ENCODE data around the gene XIRP1. TPM values are rescaled to one million over a fixed set of nuclear protein-coding genes. Genes with fewer than 3 reads are reported as not detected.

XIRP1 gene
- total and polyA plus RNA-seq, 5 donors from 2014 or later = not detected

GRCh38 chr3:39219702-39220101, 27.3 kb upstream of the XIRP1 start:
- H3K27me3 ChIP-seq (ENCODE audit: control insufficient read depth, insufficient read depth, low read length) = peaks cover 2% of the 10 kb centered on the region
- no peaks in the 10 kb centered on the region for H3K9me3 ChIP-seq (ENCODE audit: control insufficient read depth in 2 of 2, low read length in 2 of 2)
- Mint-ChIP-seq H3K36me3 (no peaks in the 10 kb centered on the region), H3K4me1 (peaks cover 0 to 5% (median 3%) of the 10 kb centered on the region in 4 donors), H3K27me3 (no peaks in the 10 kb centered on the region), H3K9me3 (peaks cover 0 to 3% (median 0%) of the 10 kb centered on the region in 7 donors), H3K4me3 (no peak overlapping the region), H3K27ac (peak overlapping the region in 1 of 3 donors; percentile 64)
- H3K36me3 ChIP-seq (ENCODE audit: control insufficient read depth, insufficient read depth, low read length) = no peaks in the 10 kb centered on the region
- ATAC-seq (ENCODE audit: low read depth in 2 of 2) (no peak), DNase-seq (no peak)
- H3K27ac ChIP-seq (ENCODE audit: insufficient read depth, low read length, poor library complexity, severe bottlenecking) = no peak overlapping the region
- H3K4me1 ChIP-seq (ENCODE audit: control insufficient read depth, insufficient read depth, low read length, poor library complexity, severe bottlenecking) = no peaks in the 10 kb centered on the region
- no peak overlapping the region for H3K4me3 ChIP-seq (ENCODE audit: low read depth, low read length)

- Mint-ChIP-seq H3K36me3 (no peaks in the 10 kb centered on the region), H3K27ac (no peak overlapping the region), H3K4me3 (peak overlapping the region in 2 of 4 donors; percentile 11 to 85), H3K4me1 (peaks cover 0 to 5% (median 3%) of the 10 kb centered on the region in 4 donors), H3K27me3 (no peaks in the 10 kb centered on the region), H3K9me3 (peaks cover 0 to 3% (median 0%) of the 10 kb centered on the region in 7 donors)
- no peaks in the 10 kb centered on the region for H3K4me1 ChIP-seq (ENCODE audit: control insufficient read depth, insufficient read depth, low read length, poor library complexity, severe bottlenecking)
- ATAC-seq (ENCODE audit: low read depth in 2 of 2) = peak in 1 of 2 donors; percentile 31
- H3K9me3 ChIP-seq (ENCODE audit: control insufficient read depth in 2 of 2, low read length in 2 of 2) = no peaks in the 10 kb centered on the region
- no peak overlapping the region for H3K4me3 ChIP-seq (ENCODE audit: low read depth, low read length)
- no peak for DNase-seq
- no peaks in the 10 kb centered on the region for H3K36me3 ChIP-seq (ENCODE audit: control insufficient read depth, insufficient read depth, low read length)
- H3K27ac ChIP-seq (ENCODE audit: insufficient read depth, low read length, poor library complexity, severe bottlenecking) = no peak overlapping the region
- H3K27me3 ChIP-seq (ENCODE audit: control insufficient read depth, insufficient read depth, low read length) = peaks cover 2% of the 10 kb centered on the region
Observed at GRCh38 chr3:39216176-39216790, 23.9 kb upstream of the XIRP1 start.

- ATAC-seq (ENCODE audit: low read depth in 2 of 2) (no peak), DNase-seq (no peak)
- H3K27me3 Mint-ChIP-seq = no peaks in the 10 kb centered on the region
- Histone ChIP-seq H3K27ac (ENCODE audit: insufficient read depth, low read length, poor library complexity, severe bottlenecking) (no peak overlapping the region), H3K36me3 (ENCODE audit: control insufficient read depth, insufficient read depth, low read length) (no peaks in the 10 kb centered on the region), H3K9me3 (ENCODE audit: control insufficient read depth in 2 of 2, low read length in 2 of 2) (no peaks in the 10 kb centered on the region), H3K4me1 (ENCODE audit: control insufficient read depth, insufficient read depth, low read length, poor library complexity, severe bottlenecking) (peaks cover 7% of the 10 kb centered on the region), H3K27me3 (ENCODE audit: control insufficient read depth, insufficient read depth, low read length) (no peaks in the 10 kb centered on the region), H3K4me3 (ENCODE audit: low read depth, low read length) (no peak overlapping the region)
- no peak overlapping the region for H3K27ac Mint-ChIP-seq
- no peak overlapping the region for H3K4me3 Mint-ChIP-seq
- H3K9me3 Mint-ChIP-seq = peaks cover 0 to 3% (median 0%) of the 10 kb centered on the region in 7 donors
- no peaks in the 10 kb centered on the region for H3K36me3 Mint-ChIP-seq
- peaks cover 3 to 16% (median 8%) of the 10 kb centered on the region in 4 donors for H3K4me1 Mint-ChIP-seq
Observed at GRCh38 chr3:39213613-39214012, 21.2 kb upstream of the XIRP1 start.

- Mint-ChIP-seq H3K4me3 (no peak overlapping the region), H3K4me1 (peaks cover 4 to 22% (median 12%) of the 10 kb centered on the region in 4 donors), H3K36me3 (no peaks in the 10 kb centered on the region), H3K27ac (no peak overlapping the region), H3K27me3 (no peaks in the 10 kb centered on the region), H3K9me3 (peaks cover 0 to 3% (median 0%) of the 10 kb centered on the region in 7 donors)
- no peaks in the 10 kb centered on the region for H3K36me3 ChIP-seq (ENCODE audit: control insufficient read depth, insufficient read depth, low read length)
- DNase-seq = no peak
- H3K9me3 ChIP-seq (ENCODE audit: control insufficient read depth in 2 of 2, low read length in 2 of 2) = no peaks in the 10 kb centered on the region
- no peak for ATAC-seq (ENCODE audit: low read depth in 2 of 2)
- H3K4me1 ChIP-seq (ENCODE audit: control insufficient read depth, insufficient read depth, low read length, poor library complexity, severe bottlenecking) = peaks cover 10% of the 10 kb centered on the region
- no peak overlapping the region for H3K27ac ChIP-seq (ENCODE audit: insufficient read depth, low read length, poor library complexity, severe bottlenecking)
- no peaks in the 10 kb centered on the region for H3K27me3 ChIP-seq (ENCODE audit: control insufficient read depth, insufficient read depth, low read length)
- no peak overlapping the region for H3K4me3 ChIP-seq (ENCODE audit: low read depth, low read length)
Observed at GRCh38 chr3:39212665-39213064, 20.3 kb upstream of the XIRP1 start.

GRCh38 chr3:39211332-39212130, 19.1 kb upstream of the XIRP1 start:
- Histone ChIP-seq H3K9me3 (ENCODE audit: control insufficient read depth in 2 of 2, low read length in 2 of 2) (no peaks in the 10 kb centered on the region), H3K4me3 (ENCODE audit: low read depth, low read length) (no peak overlapping the region), H3K27me3 (ENCODE audit: control insufficient read depth, insufficient read depth, low read length) (no peaks in the 10 kb centered on the region), H3K36me3 (ENCODE audit: control insufficient read depth, insufficient read depth, low read length) (no peaks in the 10 kb centered on the region), H3K27ac (ENCODE audit: insufficient read depth, low read length, poor library complexity, severe bottlenecking) (no peak overlapping the region), H3K4me1 (ENCODE audit: control insufficient read depth, insufficient read depth, low read length, poor library complexity, severe bottlenecking) (peaks cover 10% of the 10 kb centered on the region)
- H3K27ac Mint-ChIP-seq = no peak overlapping the region
- no peak for ATAC-seq (ENCODE audit: low read depth in 2 of 2)
- no peak for DNase-seq
- H3K36me3 Mint-ChIP-seq = no peaks in the 10 kb centered on the region
- no peak overlapping the region for H3K4me3 Mint-ChIP-seq
- peaks cover 0 to 1% (median 0%) of the 10 kb centered on the region in 7 donors for H3K9me3 Mint-ChIP-seq
- no peaks in the 10 kb centered on the region for H3K27me3 Mint-ChIP-seq
- H3K4me1 Mint-ChIP-seq = peaks cover 4 to 22% (median 12%) of the 10 kb centered on the region in 4 donors

- Mint-ChIP-seq H3K27ac (peak overlapping the region; percentile 16 to 82 (median 29)), H3K9me3 (no peaks in the 10 kb centered on the region), H3K4me1 (peaks cover 4 to 17% (median 12%) of the 10 kb centered on the region in 4 donors), H3K4me3 (no peak overlapping the region), H3K36me3 (no peaks in the 10 kb centered on the region), H3K27me3 (no peaks in the 10 kb centered on the region)
- Histone ChIP-seq H3K27ac (ENCODE audit: insufficient read depth, low read length, poor library complexity, severe bottlenecking) (no peak overlapping the region), H3K36me3 (ENCODE audit: control insufficient read depth, insufficient read depth, low read length) (no peaks in the 10 kb centered on the region), H3K4me3 (ENCODE audit: low read depth, low read length) (no peak overlapping the region), H3K4me1 (ENCODE audit: control insufficient read depth, insufficient read depth, low read length, poor library complexity, severe bottlenecking) (peaks cover 10% of the 10 kb centered on the region), H3K9me3 (ENCODE audit: control insufficient read depth in 2 of 2, low read length in 2 of 2) (no peaks in the 10 kb centered on the region), H3K27me3 (ENCODE audit: control insufficient read depth, insufficient read depth, low read length) (no peaks in the 10 kb centered on the region)
- peak in 1 of 3 donors; percentile 42 for DNase-seq
- ATAC-seq (ENCODE audit: low read depth in 2 of 2) = no peak
Observed at GRCh38 chr3:39210078-39210477, 17.7 kb upstream of the XIRP1 start.

GRCh38 chr3:39209329-39209970, 17.1 kb upstream of the XIRP1 start:
- H3K36me3 Mint-ChIP-seq = no peaks in the 10 kb centered on the region
- peak in 1 of 3 donors; percentile 54 for DNase-seq
- ATAC-seq (ENCODE audit: low read depth in 2 of 2) = no peak

More at GRCh38 chr3:39209329-39209970, 17.1 kb upstream of the XIRP1 start:
- Mint-ChIP-seq H3K27me3 (no peaks in the 10 kb centered on the region), H3K9me3 (peaks cover 0 to 1% (median 0%) of the 10 kb centered on the region in 7 donors), H3K4me1 (peaks cover 4 to 17% (median 12%) of the 10 kb centered on the region in 4 donors), H3K4me3 (peak overlapping the region in 1 of 4 donors; percentile 8), H3K27ac (peak overlapping the region in 1 of 3 donors; percentile 16)
- Histone ChIP-seq H3K4me1 (ENCODE audit: control insufficient read depth, insufficient read depth, low read length, poor library complexity, severe bottlenecking) (peaks cover 10% of the 10 kb centered on the region), H3K4me3 (ENCODE audit: low read depth, low read length) (no peak overlapping the region), H3K27ac (ENCODE audit: insufficient read depth, low read length, poor library complexity, severe bottlenecking) (no peak overlapping the region), H3K27me3 (ENCODE audit: control insufficient read depth, insufficient read depth, low read length) (no peaks in the 10 kb centered on the region), H3K36me3 (ENCODE audit: control insufficient read depth, insufficient read depth, low read length) (no peaks in the 10 kb centered on the region), H3K9me3 (ENCODE audit: control insufficient read depth in 2 of 2, low read length in 2 of 2) (no peaks in the 10 kb centered on the region)

Data from CD4-positive, CD25-positive, alpha-beta regulatory T cell (primary cell).